AG09309 (cell line): ENCODE measurements around the gene SMARCB1.

Experiments used
- DNase-seq: peaks from one replicate; pipeline ENCODE4 v3.0.0-alpha.2; 2010; ENCODE audit warnings: low read depth
- H3K4me3 ChIP-seq: 2 replicates; pipeline ENCODE4 v1.5.1; 2011; ENCODE audit warnings: mild to moderate bottlenecking, low read depth, low read length, moderate library complexity; ENCODE audit not compliant: control insufficient read depth
- CTCF ChIP-seq: IDR thresholded peaks from 2 replicates; pipeline ENCODE4 v1.5.1; 2011; ENCODE audit warnings: mild to moderate bottlenecking, low read depth, low read length, inconsistent platforms; ENCODE audit not compliant: insufficient read depth, control insufficient read depth; ENCODE audit errors: missing control alignments

SMARCB1 gene

DNA sequence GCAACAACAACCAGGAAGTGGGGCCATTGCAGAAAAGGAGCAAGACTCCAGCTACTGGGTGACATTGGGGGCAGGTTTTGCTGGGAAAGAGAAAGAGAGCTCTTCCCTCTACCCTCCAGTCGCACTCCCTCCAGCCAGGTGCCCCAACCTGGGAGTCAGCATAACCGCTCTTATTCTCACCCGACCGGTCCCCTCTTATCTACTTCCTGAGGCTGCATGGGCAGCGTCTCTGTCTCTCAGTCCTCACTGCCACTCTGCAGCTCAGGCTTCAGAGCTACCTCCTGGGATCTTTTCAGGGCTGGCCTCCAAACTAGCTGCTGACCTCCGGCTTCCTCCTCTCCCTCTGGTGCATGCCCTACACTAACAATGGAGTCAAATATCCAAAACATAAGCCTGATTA lies 41.0 kb upstream of the SMARCB1 start:
- DNase-seq = no peak
- no peak for TF ChIP-seq CTCF
- no peak overlapping the region for H3K4me3 ChIP-seq

- no peak for DNase-seq
- H3K4me3 ChIP-seq = peak overlapping the region; percentile 83
- no peak for TF ChIP-seq CTCF
Measured at GRCh38 chr22:23749841-23750301, 36.9 kb upstream of the SMARCB1 start.

GRCh38 chr22:23750367-23750713 lies 36.4 kb upstream of the SMARCB1 start:
- peak overlapping the region; percentile 83 for H3K4me3 ChIP-seq
- DNase-seq = no peak
- TF ChIP-seq CTCF = no peak

DNA sequence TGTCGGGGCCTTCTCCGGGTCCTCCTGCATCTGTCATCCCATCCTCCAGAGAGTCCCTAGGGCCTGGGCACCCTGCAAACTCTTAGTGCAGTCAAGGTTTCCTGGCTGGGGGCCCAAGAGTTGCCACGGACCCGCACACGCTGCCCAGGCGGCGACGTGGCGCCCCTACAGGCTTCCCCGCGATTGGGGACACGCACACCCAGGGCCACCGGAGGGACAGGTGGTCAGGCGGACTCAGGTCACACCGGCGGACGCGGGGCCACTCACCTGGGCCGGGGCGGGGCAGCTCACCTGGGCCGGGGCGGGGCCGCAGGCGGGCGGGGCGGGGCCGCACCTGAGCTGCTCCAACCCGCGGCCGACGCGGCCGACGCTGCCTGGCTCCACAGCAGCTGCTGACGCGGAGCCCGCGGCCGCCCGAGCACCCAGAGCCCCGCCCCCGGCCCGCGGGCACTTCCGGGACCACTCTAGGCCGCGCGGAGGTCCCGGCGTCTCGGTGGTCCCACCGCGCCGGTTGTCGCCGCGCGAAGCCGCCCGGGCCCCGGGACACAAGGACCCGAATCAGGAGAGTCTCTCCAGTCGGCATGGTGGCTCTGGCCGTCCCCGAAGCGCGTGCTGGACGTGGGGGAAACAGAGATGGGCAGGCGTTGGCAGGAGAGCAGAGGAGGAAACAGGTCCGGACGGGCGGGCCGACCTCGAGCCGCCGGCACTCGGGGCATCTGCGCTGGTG lies 35.9 kb upstream of the SMARCB1 start, which contains the start of gene ZNF70:
Gene ZNF70 (minus strand): TSS at position 399 of the 727 bp plus-strand sequence. CDS start 5,972 bp downstream, outside the sequence.
- H3K4me3 ChIP-seq = peak within 1 kb of the TSS; percentile 83
- TF ChIP-seq CTCF = peak; percentile 16
- DNase-seq = peak; percentile 10

DNA sequence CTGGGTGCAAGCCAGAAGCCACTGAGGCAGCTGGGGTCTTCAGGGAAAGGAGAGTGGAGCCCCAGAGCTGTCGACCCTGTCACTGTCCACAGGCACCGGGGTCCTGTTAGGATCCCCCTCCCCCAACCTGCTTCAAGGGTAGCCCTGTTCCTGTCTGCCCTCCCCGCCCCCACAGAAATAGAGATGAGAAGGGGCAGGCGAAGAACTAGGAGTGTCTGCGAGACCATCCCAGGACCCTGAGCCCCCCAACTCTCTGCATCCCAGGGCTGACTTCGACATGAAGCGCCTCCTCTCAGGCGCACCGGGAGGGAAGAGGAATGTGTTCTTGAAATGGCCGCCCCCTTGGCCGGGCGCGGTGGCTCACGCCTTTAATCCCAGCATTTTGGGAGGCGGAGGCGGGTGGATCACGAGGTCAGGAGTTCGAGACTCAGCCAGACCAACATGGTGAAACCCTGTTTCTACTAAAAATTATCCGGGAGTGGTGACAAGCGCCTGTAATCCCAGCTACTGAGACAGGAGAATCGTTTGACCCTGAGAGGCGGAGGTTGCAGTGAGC lies 35.2 kb upstream of the SMARCB1 start:
- peak overlapping the region; percentile 49 for H3K4me3 ChIP-seq
- TF ChIP-seq CTCF = no peak
- DNase-seq = no peak

GRCh38 chr22:23752090-23752691 lies 34.6 kb upstream of the SMARCB1 start:
- TF ChIP-seq CTCF = no peak
- no peak overlapping the region for H3K4me3 ChIP-seq
- DNase-seq = no peak
